ENCODE data around the gene TMEM44. TPM values are rescaled to one million over a fixed set of nuclear protein-coding genes. Genes with fewer than 3 reads are reported as not detected.

TMEM44 gene
- total RNA-seq, 2 experiments from 2014 or later, result 6.2 to 7.1 TPM

- Mint-ChIP-seq H3K9me3 (no peaks in the 10 kb centered on the region), H3K4me3 (no peak overlapping the region), H3K4me1 (no peaks in the 10 kb centered on the region), H3K27me3 (no peaks in the 10 kb centered on the region), H3K27ac (no peak overlapping the region), H3K36me3 (ENCODE audit: low read depth) (no peaks in the 10 kb centered on the region)
- CTCF ChIA-PET, result interaction anchor here (0.9 to 1.3 kb wide), 2 partner anchors 133 to 261 kb away, joined by 3 to 4 read pairs; no protein-coding TSS in a partner anchor
- DNase-seq, result no peak
- POLR2A ChIA-PET, result interaction anchor here (1.3 kb wide), 1 partner anchor 23 kb away, joined by 3 read pairs; no protein-coding TSS in a partner anchor
Measured at GRCh38 chr3:194604837-194605236, 28.4 kb downstream of the TMEM44 start.

DNA sequence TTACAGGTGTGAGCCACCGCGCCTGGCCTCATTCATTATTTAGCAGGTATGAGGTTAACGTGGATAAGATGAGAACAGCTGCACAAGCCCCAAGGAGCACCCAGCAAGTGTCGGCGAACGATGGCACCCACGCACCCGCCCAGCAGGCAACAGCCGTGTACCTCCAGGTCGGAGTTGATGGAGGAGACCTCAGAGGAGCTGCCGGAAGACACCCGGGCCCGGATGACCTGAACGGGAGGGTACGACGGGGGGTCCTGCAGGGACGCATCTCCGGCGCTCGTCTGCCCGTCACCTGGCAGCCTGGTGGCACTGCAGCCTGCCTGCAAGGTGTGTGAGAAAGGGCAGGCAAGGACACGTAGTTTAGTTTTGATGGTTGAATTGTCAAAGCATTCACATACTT, 29.1 kb downstream of the TMEM44 start:
- Mint-ChIP-seq H3K4me1 (no peaks in the 10 kb centered on the region), H3K27ac (no peak overlapping the region), H3K36me3 (ENCODE audit: low read depth) (no peaks in the 10 kb centered on the region), H3K4me3 (no peak overlapping the region), H3K9me3 (no peaks in the 10 kb centered on the region), H3K27me3 (no peaks in the 10 kb centered on the region)
- ChIA-PET POLR2A (no interaction called here), CTCF (interaction anchor here (0.5 to 1.3 kb wide), 2 partner anchors 97 to 132 kb away, joined by 4 read pairs; no protein-coding TSS in a partner anchor)
- DNase-seq, result no peak

GRCh38 chr3:194602669-194603171, 30.5 kb downstream of the TMEM44 start:
- ChIA-PET CTCF (no interaction called here), POLR2A (no interaction called here)
- H3K36me3 Mint-ChIP-seq (ENCODE audit: low read depth), result no peaks in the 10 kb centered on the region
- H3K27me3 Mint-ChIP-seq, result no peaks in the 10 kb centered on the region
- DNase-seq, result no peak
- H3K4me1 Mint-ChIP-seq, result no peaks in the 10 kb centered on the region
- H3K27ac Mint-ChIP-seq, result no peak overlapping the region
- no peaks in the 10 kb centered on the region for H3K9me3 Mint-ChIP-seq
- H3K4me3 Mint-ChIP-seq, result no peak overlapping the region

DNA sequence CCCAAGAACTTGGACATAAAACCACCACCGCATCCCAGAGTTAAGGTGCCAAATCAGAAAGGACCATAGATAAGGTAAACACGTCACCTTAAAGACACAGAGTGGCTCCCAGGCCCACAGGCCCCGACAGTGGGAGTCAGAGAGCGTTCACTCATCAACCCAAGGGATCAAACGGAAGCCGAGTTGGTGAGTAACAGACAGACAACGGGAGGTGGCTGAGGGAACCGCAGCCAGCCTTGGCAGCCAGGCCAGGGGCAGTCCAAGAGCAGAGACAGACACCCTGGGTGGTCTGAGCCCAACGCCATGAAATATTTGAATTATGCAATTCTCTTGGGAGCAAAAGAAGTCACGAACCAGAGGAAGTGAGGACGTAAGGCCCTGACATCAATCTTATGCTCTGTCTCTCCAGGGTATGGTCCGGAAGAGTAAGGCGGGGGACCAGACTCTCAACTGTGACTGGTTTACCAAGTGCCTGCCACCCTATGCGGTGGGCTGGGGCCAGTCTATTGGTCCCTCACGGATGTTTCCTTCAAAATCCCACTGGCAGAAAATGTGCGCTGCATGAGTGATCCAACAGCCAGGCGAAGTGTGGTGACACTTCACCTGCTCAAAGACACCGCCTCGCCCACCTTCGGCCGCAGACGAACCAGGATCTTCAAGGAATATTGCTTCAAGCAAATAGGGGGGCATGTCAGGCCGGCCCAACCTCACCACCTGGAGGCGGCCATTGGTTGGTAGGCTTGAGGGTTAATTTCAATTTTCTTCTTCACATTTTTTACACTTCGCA, 34.3 kb downstream of the TMEM44 start:
- no peaks in the 10 kb centered on the region for H3K27me3 Mint-ChIP-seq
- ChIA-PET POLR2A (no interaction called here), CTCF (no interaction called here)
- H3K4me3 Mint-ChIP-seq, result no peak overlapping the region
- H3K27ac Mint-ChIP-seq, result no peak overlapping the region
- H3K9me3 Mint-ChIP-seq, result no peaks in the 10 kb centered on the region
- DNase-seq, result no peak
- H3K36me3 Mint-ChIP-seq (ENCODE audit: low read depth), result no peaks in the 10 kb centered on the region
- peaks cover 6% of the 10 kb centered on the region for H3K4me1 Mint-ChIP-seq

GRCh38 chr3:194596906-194597305, 36.3 kb downstream of the TMEM44 start:
- H3K27me3 Mint-ChIP-seq, result no peaks in the 10 kb centered on the region
- H3K9me3 Mint-ChIP-seq, result no peaks in the 10 kb centered on the region
- H3K36me3 Mint-ChIP-seq (ENCODE audit: low read depth), result no peaks in the 10 kb centered on the region
- H3K4me1 Mint-ChIP-seq, result peaks cover 6% of the 10 kb centered on the region
- ChIA-PET POLR2A (no interaction called here), CTCF (interaction anchor here (0.7 to 5.1 kb wide), 2 partner anchors 111 to 125 kb away, joined by 4 to 75 read pairs; no protein-coding TSS in a partner anchor)
- no peak for DNase-seq
- H3K4me3 Mint-ChIP-seq, result no peak overlapping the region
- H3K27ac Mint-ChIP-seq, result no peak overlapping the region

DNA sequence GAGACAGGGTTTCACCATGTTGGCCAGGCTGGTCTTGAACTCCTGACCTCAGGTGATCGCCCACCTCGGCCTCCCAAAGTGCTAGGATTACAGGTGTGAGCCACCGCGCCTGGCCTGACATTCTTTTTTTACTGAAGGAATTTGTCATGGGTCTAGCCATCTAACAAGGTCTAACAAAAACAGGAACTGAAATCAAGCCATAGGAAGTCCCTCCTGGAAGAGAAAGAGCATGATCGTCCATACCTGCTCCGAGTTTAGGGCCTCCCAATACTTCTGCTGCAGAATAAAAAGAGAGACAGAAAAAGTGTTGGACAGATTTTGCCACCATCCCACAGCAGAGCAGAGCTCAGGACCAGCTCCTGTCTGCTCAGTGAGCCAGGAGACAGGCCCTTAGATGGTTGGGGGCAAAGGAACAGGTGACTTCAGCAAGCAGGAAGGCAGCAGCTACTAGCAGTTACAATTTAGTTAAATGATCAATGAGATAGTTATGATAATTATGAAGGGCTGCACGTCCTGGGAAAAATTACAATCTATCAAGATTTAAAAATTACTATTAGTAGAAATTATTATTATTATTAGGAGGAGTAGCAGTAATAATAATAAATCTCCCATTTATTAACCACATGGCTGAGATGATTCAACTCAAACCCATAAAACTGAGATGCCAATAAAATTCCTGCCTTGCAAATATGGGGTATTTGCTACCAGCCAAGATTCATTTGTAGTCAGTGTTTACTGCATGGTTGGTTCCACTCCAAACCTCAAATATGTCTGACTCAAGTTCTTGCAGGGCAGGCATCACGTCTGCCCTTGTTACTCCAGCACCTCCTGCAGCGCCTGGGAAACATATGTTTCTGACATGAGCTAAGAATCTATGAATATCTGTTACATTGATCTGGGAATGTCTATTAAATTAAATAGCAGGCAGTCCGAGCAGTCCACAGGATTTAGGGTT, 40.1 kb downstream of the TMEM44 start:
- ChIA-PET POLR2A (interaction anchor here (0.7 to 3.1 kb wide), 2 partner anchors 9 to 508 kb away, joined by 3 to 16 read pairs; no protein-coding TSS in a partner anchor), CTCF (interaction anchor here (1.0 to 5.1 kb wide), 5 partner anchors 11 to 260 kb away, joined by 3 to 75 read pairs (median 3); no protein-coding TSS in a partner anchor)
- H3K9me3 Mint-ChIP-seq, result no peaks in the 10 kb centered on the region
- no peak overlapping the region for H3K27ac Mint-ChIP-seq
- H3K36me3 Mint-ChIP-seq (ENCODE audit: low read depth), result no peaks in the 10 kb centered on the region
- no peak for DNase-seq
- H3K4me3 Mint-ChIP-seq, result no peak overlapping the region
- peaks cover 6% of the 10 kb centered on the region for H3K4me1 Mint-ChIP-seq
- H3K27me3 Mint-ChIP-seq, result no peaks in the 10 kb centered on the region

GRCh38 chr3:194588741-194589140, 44.5 kb downstream of the TMEM44 start:
- Mint-ChIP-seq H3K27me3 (no peaks in the 10 kb centered on the region), H3K36me3 (ENCODE audit: low read depth) (peaks cover 15% of the 10 kb centered on the region), H3K4me3 (no peak overlapping the region), H3K4me1 (peaks cover 31% of the 10 kb centered on the region), H3K27ac (no peak overlapping the region), H3K9me3 (no peaks in the 10 kb centered on the region)
- DNase-seq, result no peak
- ChIA-PET CTCF (interaction anchor here (4.7 kb wide), 1 partner anchor 116 kb away, joined by 24 read pairs; no protein-coding TSS in a partner anchor), POLR2A (interaction anchor here (7.4 kb wide), 1 partner anchor 101 kb away, joined by 84 read pairs; the partner anchor contains the start of gene ATP13A3)

GRCh38 chr3:194588236-194588635, 45.0 kb downstream of the TMEM44 start:
- no peaks in the 10 kb centered on the region for H3K27me3 Mint-ChIP-seq
- H3K4me3 Mint-ChIP-seq, result no peak overlapping the region
- ChIA-PET CTCF (interaction anchor here (4.7 kb wide), 1 partner anchor 116 kb away, joined by 24 read pairs; no protein-coding TSS in a partner anchor), POLR2A (interaction anchor here (7.4 kb wide), 1 partner anchor 101 kb away, joined by 84 read pairs; the partner anchor contains the start of gene ATP13A3)
- no peak for DNase-seq
- peaks cover 31% of the 10 kb centered on the region for H3K4me1 Mint-ChIP-seq
- H3K36me3 Mint-ChIP-seq (ENCODE audit: low read depth), result peaks cover 15% of the 10 kb centered on the region
- no peak overlapping the region for H3K27ac Mint-ChIP-seq
- no peaks in the 10 kb centered on the region for H3K9me3 Mint-ChIP-seq

GRCh38 chr3:194587438-194587931, 45.7 kb downstream of the TMEM44 start:
- H3K4me1 Mint-ChIP-seq, result peaks cover 31% of the 10 kb centered on the region
- no peaks in the 10 kb centered on the region for H3K9me3 Mint-ChIP-seq
- no peak overlapping the region for H3K4me3 Mint-ChIP-seq
- H3K27me3 Mint-ChIP-seq, result no peaks in the 10 kb centered on the region
- ChIA-PET CTCF (interaction anchor here (4.7 kb wide), 1 partner anchor 115 kb away, joined by 24 read pairs; no protein-coding TSS in a partner anchor), POLR2A (interaction anchor here (7.4 kb wide), 1 partner anchor 100 kb away, joined by 84 read pairs; the partner anchor contains the start of gene ATP13A3)
- DNase-seq, result no peak
- peaks cover 15% of the 10 kb centered on the region for H3K36me3 Mint-ChIP-seq (ENCODE audit: low read depth)
- H3K27ac Mint-ChIP-seq, result no peak overlapping the region

- no peak for DNase-seq
- Mint-ChIP-seq H3K27me3 (no peaks in the 10 kb centered on the region), H3K27ac (no peak overlapping the region), H3K4me1 (peaks cover 31% of the 10 kb centered on the region), H3K36me3 (ENCODE audit: low read depth) (peaks cover 15% of the 10 kb centered on the region), H3K9me3 (no peaks in the 10 kb centered on the region), H3K4me3 (no peak overlapping the region)
- POLR2A ChIA-PET, result interaction anchor here (7.4 kb wide), 1 partner anchor 100 kb away, joined by 84 read pairs; the partner anchor contains the start of gene ATP13A3
- CTCF ChIA-PET, result interaction anchor here (4.7 kb wide), 1 partner anchor 114 kb away, joined by 24 read pairs; no protein-coding TSS in a partner anchor
Measured at GRCh38 chr3:194586836-194587235, 46.4 kb downstream of the TMEM44 start.

DNA sequence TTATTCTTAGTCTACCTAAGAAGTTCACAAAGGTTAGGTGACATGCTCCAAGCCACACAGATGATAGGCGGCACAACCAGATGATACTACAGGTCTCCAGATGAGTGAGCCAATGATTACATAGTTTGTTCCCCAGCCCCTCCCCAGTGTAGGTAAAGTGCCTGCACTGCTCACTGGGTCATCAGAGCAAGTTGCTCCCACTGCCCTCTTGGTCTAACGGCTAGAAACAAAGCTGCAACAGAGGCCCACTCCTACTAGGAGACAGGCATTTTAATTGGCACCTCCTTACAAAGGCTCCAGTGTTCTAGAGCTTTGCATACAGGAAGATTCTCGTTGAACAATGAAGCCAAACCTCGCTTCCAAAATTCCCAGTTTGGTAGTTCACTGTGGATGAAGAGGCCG, 47.3 kb downstream of the TMEM44 start:
- no peaks in the 10 kb centered on the region for H3K27me3 Mint-ChIP-seq
- peak overlapping the region; percentile 24 for H3K4me3 Mint-ChIP-seq
- H3K9me3 Mint-ChIP-seq, result no peaks in the 10 kb centered on the region
- H3K27ac Mint-ChIP-seq, result no peak overlapping the region
- H3K36me3 Mint-ChIP-seq (ENCODE audit: low read depth), result peaks cover 15% of the 10 kb centered on the region
- ChIA-PET POLR2A (interaction anchor here (1.4 to 7.4 kb wide), 3 partner anchors 29 to 188 kb away, joined by 3 to 84 read pairs (median 4); partner anchors contain the start of gene ATP13A3), CTCF (interaction anchor here (1.5 to 2.4 kb wide), 2 partner anchors 9 to 102 kb away, joined by 4 to 10 read pairs; no protein-coding TSS in a partner anchor)
- H3K4me1 Mint-ChIP-seq, result peaks cover 31% of the 10 kb centered on the region
- no peak for DNase-seq

GRCh38 chr3:194584866-194585265, 48.4 kb downstream of the TMEM44 start:
- Mint-ChIP-seq H3K36me3 (ENCODE audit: low read depth) (peaks cover 15% of the 10 kb centered on the region), H3K27ac (peak overlapping the region; percentile 53), H3K27me3 (no peaks in the 10 kb centered on the region), H3K4me3 (peak overlapping the region; percentile 97), H3K9me3 (no peaks in the 10 kb centered on the region), H3K4me1 (peaks cover 31% of the 10 kb centered on the region)
- CTCF ChIA-PET, result interaction anchor here (0.6 to 2.4 kb wide), 4 partner anchors 10 to 666 kb away, joined by 3 to 10 read pairs (median 4); no protein-coding TSS in a partner anchor
- POLR2A ChIA-PET, result interaction anchor here (1.4 to 7.4 kb wide), 8 partner anchors 9 to 187 kb away, joined by 3 to 84 read pairs (median 6); partner anchors contain the start of genes ATP13A3 and LSG1
- DNase-seq, result no peak
